Epithelial cell of esophagus (primary cell): ENCODE results near the gene RHBDD1.
A peak's percentile ranks its signal among the peaks of the same experiment; 100 is the strongest.

Experiments
- DNase-seq: peaks from one replicate; pipeline ENCODE4 v3.0.0; 2010; ENCODE audit warnings: low read depth
- H3K4me3 ChIP-seq: 2 replicates; pipeline ENCODE4 v1.5.1; 2011; ENCODE audit warnings: mild to moderate bottlenecking, low read length, control low read depth
- TF ChIP-seq, protein P1 (sequence below): IDR thresholded peaks from 2 replicates; pipeline ENCODE4 v1.5.1; 2011; ENCODE audit warnings: low read depth, mild to moderate bottlenecking, low read length, control low read depth, inconsistent platforms; ENCODE audit not compliant: insufficient read depth; ENCODE audit errors: missing control alignments

RHBDD1 gene

DNA sequence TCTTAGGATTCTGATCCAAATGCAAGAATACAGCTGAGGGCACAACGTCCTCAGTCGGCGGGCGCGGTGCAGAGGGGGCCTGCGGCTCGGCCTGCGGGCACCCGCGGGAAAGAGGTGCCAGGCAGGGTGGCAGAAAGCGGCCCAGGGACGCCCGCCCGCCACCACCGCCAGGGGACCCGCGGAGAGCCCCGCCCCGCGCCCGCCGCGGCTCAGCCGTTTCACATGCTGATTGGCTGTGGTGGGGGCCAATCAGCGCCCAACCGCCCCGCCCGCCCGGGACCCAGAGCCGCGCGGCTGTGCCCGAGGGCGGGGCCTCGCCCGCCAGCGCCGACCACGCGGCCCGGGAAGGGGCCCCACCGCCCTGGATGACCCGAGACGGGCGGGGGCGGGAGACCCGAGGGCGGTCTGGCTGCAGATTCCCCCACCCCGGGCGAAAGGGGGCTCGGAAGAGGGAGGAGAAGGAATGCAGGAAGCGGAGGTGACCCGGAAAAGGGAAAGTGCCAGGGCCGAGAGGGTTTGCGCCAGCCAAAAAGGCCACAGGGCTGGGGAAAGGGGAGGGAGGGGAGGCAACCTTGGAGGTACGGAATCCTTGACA, 44.3 kb upstream of the RHBDD1 start:
- H3K4me3 ChIP-seq: peak overlapping the region; percentile 72
- peak; percentile 88 for DNase-seq
- TF ChIP-seq, protein P1, sequence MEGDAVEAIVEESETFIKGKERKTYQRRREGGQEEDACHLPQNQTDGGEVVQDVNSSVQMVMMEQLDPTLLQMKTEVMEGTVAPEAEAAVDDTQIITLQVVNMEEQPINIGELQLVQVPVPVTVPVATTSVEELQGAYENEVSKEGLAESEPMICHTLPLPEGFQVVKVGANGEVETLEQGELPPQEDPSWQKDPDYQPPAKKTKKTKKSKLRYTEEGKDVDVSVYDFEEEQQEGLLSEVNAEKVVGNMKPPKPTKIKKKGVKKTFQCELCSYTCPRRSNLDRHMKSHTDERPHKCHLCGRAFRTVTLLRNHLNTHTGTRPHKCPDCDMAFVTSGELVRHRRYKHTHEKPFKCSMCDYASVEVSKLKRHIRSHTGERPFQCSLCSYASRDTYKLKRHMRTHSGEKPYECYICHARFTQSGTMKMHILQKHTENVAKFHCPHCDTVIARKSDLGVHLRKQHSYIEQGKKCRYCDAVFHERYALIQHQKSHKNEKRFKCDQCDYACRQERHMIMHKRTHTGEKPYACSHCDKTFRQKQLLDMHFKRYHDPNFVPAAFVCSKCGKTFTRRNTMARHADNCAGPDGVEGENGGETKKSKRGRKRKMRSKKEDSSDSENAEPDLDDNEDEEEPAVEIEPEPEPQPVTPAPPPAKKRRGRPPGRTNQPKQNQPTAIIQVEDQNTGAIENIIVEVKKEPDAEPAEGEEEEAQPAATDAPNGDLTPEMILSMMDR: no peak

DNA sequence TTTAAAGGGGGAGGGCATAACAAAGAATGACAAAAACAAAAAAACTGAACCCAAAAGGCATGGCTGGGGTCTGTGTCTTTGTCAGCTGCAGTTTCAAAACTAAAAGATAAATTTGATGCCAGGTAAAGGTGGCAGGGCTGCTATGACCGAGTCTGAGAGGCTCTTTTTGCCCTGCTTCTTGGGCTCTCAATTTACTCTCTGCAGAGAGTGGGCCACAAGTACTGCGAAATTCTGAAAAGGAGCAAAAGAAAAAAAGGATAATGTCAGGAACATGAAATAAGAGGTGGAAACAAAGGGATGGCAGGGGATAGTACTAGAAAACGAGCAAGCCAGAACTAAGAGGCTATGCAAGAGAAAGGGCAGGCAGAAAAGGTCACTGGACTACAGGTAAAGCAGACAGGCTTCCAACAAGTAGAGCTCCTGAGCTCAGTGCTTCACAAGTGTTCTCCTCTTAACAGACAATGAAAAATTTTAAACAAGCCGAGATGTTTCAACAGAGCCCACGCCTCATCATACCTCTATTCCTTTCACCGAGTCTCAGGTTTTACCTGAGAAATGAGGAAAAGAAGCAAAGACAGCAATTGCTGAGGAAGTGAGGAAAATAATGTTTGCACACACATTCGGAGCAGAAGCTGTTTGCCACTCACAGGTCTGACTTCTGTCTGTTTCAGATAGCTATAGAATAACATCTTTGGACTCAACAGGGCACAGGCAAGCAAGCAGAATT, 43.5 kb upstream of the RHBDD1 start:
- TF ChIP-seq, protein P1: no peak
- peak overlapping the region; percentile 72 for H3K4me3 ChIP-seq
- DNase-seq: peak; percentile 38

DNA sequence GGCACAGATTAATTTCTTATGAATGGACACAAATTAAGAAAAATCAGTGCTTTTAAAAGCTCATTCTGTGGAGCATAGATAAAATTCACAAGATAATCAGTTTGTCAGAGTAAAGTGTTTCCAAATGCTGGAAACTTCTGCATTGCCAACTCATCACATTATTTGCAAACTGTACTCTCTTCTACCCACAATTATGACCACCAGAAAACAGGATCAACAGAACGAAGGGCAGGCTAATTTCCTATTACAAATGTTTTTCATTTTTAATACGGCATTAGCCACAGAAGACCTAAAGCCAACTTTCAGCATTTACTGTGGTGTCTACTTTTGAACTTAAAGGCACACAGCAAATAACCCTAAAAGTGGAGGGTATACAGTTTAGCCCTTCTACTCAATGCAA, 42.2 kb upstream of the RHBDD1 start:
- TF ChIP-seq, protein P1: no peak
- H3K4me3 ChIP-seq: peak overlapping the region; percentile 72
- DNase-seq: peak; percentile 14

DNA sequence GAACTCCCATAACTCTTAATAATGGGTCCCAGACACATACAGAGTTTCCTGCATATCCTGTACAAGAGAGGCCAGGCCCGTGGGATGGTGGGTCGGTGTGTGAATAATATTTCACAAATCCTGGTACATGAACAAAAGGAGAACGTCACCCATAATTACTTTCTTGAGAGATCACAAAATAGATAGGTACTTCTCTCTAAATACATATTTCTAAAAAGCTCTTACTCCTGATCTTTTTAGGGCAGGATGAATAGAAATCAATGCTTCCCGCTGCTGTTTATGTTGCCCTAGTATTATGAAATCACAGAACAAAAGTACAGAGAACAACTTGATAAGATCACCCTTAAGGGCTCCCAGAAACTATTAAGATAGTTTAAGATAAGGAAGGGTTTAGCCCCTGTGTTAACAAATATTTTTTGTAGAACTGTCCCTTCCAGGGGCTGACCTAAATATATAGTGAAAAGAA, 41.6 kb upstream of the RHBDD1 start:
- peak overlapping the region; percentile 72 for H3K4me3 ChIP-seq
- peak; percentile 30 for DNase-seq
- TF ChIP-seq, protein P1: no peak

DNA sequence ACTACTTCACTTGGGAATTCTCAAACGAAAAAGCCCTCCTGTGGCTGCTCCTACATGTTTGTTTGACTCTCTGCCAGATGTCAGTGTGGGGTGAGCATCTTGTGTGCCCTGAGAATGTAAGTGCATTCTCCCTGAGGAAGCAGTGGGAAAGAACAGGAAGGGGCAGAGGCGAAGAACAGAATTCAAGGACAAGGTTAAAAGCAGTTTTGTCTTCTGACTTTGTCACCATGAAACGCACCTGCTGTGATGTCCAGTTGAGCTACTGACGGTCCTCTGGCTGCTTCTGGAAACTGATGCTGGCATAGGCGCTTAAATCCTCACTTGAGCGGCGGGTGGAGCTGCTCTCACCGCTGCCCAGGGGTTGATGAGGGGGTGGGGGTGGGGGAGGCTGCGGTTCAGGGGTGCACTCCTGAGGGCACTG, 41.1 kb upstream of the RHBDD1 start:
- DNase-seq: peak; percentile 51
- peak overlapping the region; percentile 72 for H3K4me3 ChIP-seq
- TF ChIP-seq, protein P1: no peak

DNA sequence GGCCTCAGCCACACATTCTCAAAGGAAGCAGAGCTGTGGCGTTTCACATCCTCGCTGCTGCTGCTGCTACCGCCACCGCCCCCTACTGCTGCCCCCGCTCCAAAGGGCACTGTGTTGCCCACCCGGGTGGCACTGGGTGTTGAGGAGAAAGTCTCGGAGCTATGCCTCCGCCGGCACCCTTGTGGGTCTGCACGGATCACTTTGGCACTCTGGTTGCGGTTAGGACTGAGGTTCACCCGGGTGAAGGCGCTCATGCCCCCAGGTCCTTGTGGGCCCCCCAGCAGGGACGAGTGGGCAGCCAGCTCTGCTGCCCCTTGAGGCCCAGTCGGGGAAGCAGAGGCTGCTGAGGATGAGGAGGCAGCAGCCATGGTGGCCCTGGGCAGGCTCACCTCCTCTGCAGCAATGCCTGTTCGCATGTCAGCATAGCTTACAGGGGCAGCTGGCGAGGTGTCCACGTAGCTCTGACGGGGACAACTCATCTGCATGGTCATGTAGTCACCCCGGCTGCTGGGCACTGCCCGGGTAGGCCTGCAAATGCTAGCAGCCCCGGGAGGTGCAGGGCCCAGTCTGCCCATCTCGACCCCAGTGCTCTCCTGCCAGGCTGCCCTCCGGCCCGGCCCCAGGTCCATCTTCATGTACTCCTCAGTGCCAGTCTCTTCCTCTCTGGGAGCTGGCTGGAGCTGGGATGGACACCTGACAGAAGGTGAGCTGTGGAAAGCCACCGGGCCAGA, 40.4 kb upstream of the RHBDD1 start:
- TF ChIP-seq, protein P1: no peak
- H3K4me3 ChIP-seq: peak overlapping the region; percentile 72
- peak; percentile 44 for DNase-seq
